Measurements from ENCODE around the gene TMEM174.
"Not testable (repeated sequence)": the region's sequence is repeated elsewhere in the genome, so short reads cannot be mapped to it uniquely, and the experiment has no call there.

TMEM174 gene

GRCh38 chr5:73197637-73198257 lies 24.8 kb downstream of the TMEM174 start:
- no peak for DNase-seq

GRCh38 chr5:73198833-73199592 lies 26.0 kb downstream of the TMEM174 start:
- DNase-seq: no peak

GRCh38 chr5:73199671-73200070 lies 26.7 kb downstream of the TMEM174 start:
- DNase-seq: no peak

- DNase-seq: peak; percentile 88
Measured at GRCh38 chr5:73201547-73202513, 28.8 kb downstream of the TMEM174 start.

GRCh38 chr5:73204332-73204731 lies 31.3 kb downstream of the TMEM174 start:
- peak; percentile 93 for DNase-seq

GRCh38 chr5:73204733-73205132 lies 31.7 kb downstream of the TMEM174 start:
- no peak for DNase-seq

- peak; percentile 83 for DNase-seq
Measured at GRCh38 chr5:73205305-73205704, 32.3 kb downstream of the TMEM174 start.

GRCh38 chr5:73207239-73207638 lies 34.2 kb downstream of the TMEM174 start:
- DNase-seq: not testable (repeated sequence)

- not testable (repeated sequence) for DNase-seq
Measured at GRCh38 chr5:73209075-73209474, 36.1 kb downstream of the TMEM174 start.

GRCh38 chr5:73212693-73213092 lies 39.7 kb downstream of the TMEM174 start:
- not testable (repeated sequence) for DNase-seq

- DNase-seq: no peak
Measured at GRCh38 chr5:73213566-73213998, 40.6 kb downstream of the TMEM174 start.

- DNase-seq: no peak
Measured at GRCh38 chr5:73214306-73214705, 41.3 kb downstream of the TMEM174 start.

GRCh38 chr5:73214996-73215395 lies 42.0 kb downstream of the TMEM174 start:
- no peak for DNase-seq

GRCh38 chr5:73215531-73215890 lies 42.5 kb downstream of the TMEM174 start:
- DNase-seq: no peak

- DNase-seq: peak; percentile 71
Measured at GRCh38 chr5:73215891-73216610, 43.1 kb downstream of the TMEM174 start.

- DNase-seq: no peak
Measured at GRCh38 chr5:73218552-73219171, 45.7 kb downstream of the TMEM174 start.

- not testable (repeated sequence) for DNase-seq
Measured at GRCh38 chr5:73219336-73219735, 46.3 kb downstream of the TMEM174 start.

- no peak for DNase-seq
Measured at GRCh38 chr5:73221161-73221560, 48.2 kb downstream of the TMEM174 start.

GRCh38 chr5:73221726-73222125 lies 48.7 kb downstream of the TMEM174 start:
- DNase-seq: no peak

GRCh38 chr5:73222173-73222572 lies 49.2 kb downstream of the TMEM174 start:
- DNase-seq: no peak

Measured in NCI-H2029 (cell line).